Endothelial cell of umbilical vein (primary cell): ENCODE data around the gene DTX2. TPM values are rescaled to one million over a fixed set of nuclear protein-coding genes. Genes with fewer than 3 reads are reported as not detected.

Experiments
- BruUV-seq: library from RNA; stranded (reverse); fragments of 400-500 nt; replicated peaks from 2 replicates; lab custom pipeline; 2021; lab: Mats Ljungman, UMichigan
- CTCF ChIA-PET: fragments of 300-600, 350-600 bp; sonication (Branson Sonifier 250); formaldehyde crosslinking; loops from one replicate; lab custom pipeline; 2021; ENCODE audit warnings: antibody characterized with exemption, inconsistent platforms; lab: Charles Lee
- POLR2A ChIA-PET: fragments of 300-600, 350-600 bp; sonication (Branson Sonifier 250); formaldehyde crosslinking; loops from one replicate; lab custom pipeline; 2021; ENCODE audit warnings: antibody characterized with exemption, inconsistent platforms; lab: Charles Lee
- DNase-seq: peaks from one replicate; pipeline ENCODE4 v3.0.0-alpha.2; 2011; ENCODE audit warnings: low read depth, low spot score
- FAIRE-seq: peaks from 2 replicates; lab custom pipeline; 2011; peaks lifted over from hg19 to GRCh38; lab: Jason Lieb, UNC
- H2AFZ ChIP-seq: 2 replicates; pipeline ENCODE4 v1.6.0; 2012; ENCODE audit warnings: low read depth, low read length, control low read depth, inconsistent platforms
- H3K27ac ChIP-seq: 2 replicates; pipeline ENCODE4 v1.5.1; 2011; ENCODE audit warnings: low read depth, mild to moderate bottlenecking, control low read depth, low read length, moderate library complexity; ENCODE audit not compliant: insufficient read depth
- H3K27me3 ChIP-seq, 2 experiments: 2 replicates each; pipeline versions ENCODE4 v1.6.0 to v1.6.1; 2011; ENCODE audit warnings: low read length in 2 of 2, mixed read lengths in 1 of 2; ENCODE audit not compliant: control insufficient read depth in 2 of 2, insufficient read depth in 2 of 2
- H3K36me3 ChIP-seq, 2 experiments: 2 replicates in 1 of 2; 3 replicates in 1 of 2; pipeline ENCODE4 v1.5.1; 2011; ENCODE audit warnings: low read length in 2 of 2, mild to moderate bottlenecking in 1 of 2, moderate library complexity in 1 of 2; ENCODE audit not compliant: control insufficient read depth in 2 of 2, insufficient read depth in 2 of 2; ENCODE audit errors: extremely low read depth in 1 of 2
- H3K4me1 ChIP-seq: 3 replicates; pipeline ENCODE4 v1.5.1; 2011; ENCODE audit warnings: mild to moderate bottlenecking, low read length; ENCODE audit not compliant: control insufficient read depth, insufficient read depth; ENCODE audit errors: extremely low read depth
- H3K4me2 ChIP-seq: 2 replicates; pipeline ENCODE4 v1.6.1; 2011; ENCODE audit warnings: low read length, control low read depth, mixed read lengths; ENCODE audit not compliant: insufficient read depth
- H3K4me3 ChIP-seq, 3 experiments: fragments of 200-600 bp in 1 of 3; sonication (generic), shearing (Covaris generic) in 1 of 3; replicated peaks in 1 of 3; 2 replicates each; pipeline ENCODE4 v1.5.1; 2011 to 2016; ENCODE audit warnings: control low read depth in 3 of 3, low read length in 3 of 3, mild to moderate bottlenecking in 2 of 3, inconsistent platforms in 1 of 3, low read depth in 1 of 3, moderate library complexity in 1 of 3; ENCODE audit not compliant: insufficient read depth in 1 of 3
- H3K79me2 ChIP-seq: 2 replicates; pipeline ENCODE4 v1.6.0; 2012; ENCODE audit warnings: low read length, inconsistent platforms; ENCODE audit not compliant: control insufficient read depth, insufficient read depth
- H3K9ac ChIP-seq: replicated peaks from 2 replicates; pipeline ENCODE3; 2011; ENCODE audit warnings: low read length, control low read depth; ENCODE audit not compliant: insufficient read depth; ENCODE audit errors: extremely low read depth
- H3K9me1 ChIP-seq: replicated peaks from 3 replicates; pipeline ENCODE4 v1.6.0; 2011; ENCODE audit warnings: mild to moderate bottlenecking, low read length; ENCODE audit not compliant: control insufficient read depth, insufficient read depth; ENCODE audit errors: extremely low read depth
- H3K9me3 ChIP-seq: replicated peaks from 2 replicates; pipeline ENCODE4 v1.5.1; 2012; ENCODE audit warnings: low read length, inconsistent platforms; ENCODE audit not compliant: control insufficient read depth, insufficient read depth
- H4K20me1 ChIP-seq: replicated peaks from 2 replicates; pipeline ENCODE3; 2011; ENCODE audit warnings: mild to moderate bottlenecking, low read length; ENCODE audit not compliant: control insufficient read depth, insufficient read depth; ENCODE audit errors: extremely low read depth
- CTCF ChIP-seq, 2 donors: IDR thresholded peaks; 1 replicate in 1 of 2; 2 replicates in 1 of 2; pipeline ENCODE4 v1.5.1; 2011; ENCODE audit warnings: low read length in 2 of 2, mild to moderate bottlenecking in 2 of 2, moderate library complexity in 2 of 2, control low read depth in 1 of 2, inconsistent platforms in 1 of 2, low read depth in 1 of 2; ENCODE audit not compliant: insufficient read depth in 1 of 2; ENCODE audit errors: extremely low read depth in 1 of 2
- EZH2 ChIP-seq: IDR thresholded peaks from 2 replicates; pipeline ENCODE4 v1.6.1; 2012; ENCODE audit warnings: borderline replicate concordance, low read depth, mild to moderate bottlenecking, moderate library complexity, low read length, inconsistent platforms; ENCODE audit not compliant: severe bottlenecking
- FOS ChIP-seq: IDR thresholded peaks from 2 replicates; pipeline ENCODE4 v1.6.1; 2011; ENCODE audit warnings: mild to moderate bottlenecking, low read length, moderate library complexity, borderline replicate concordance; ENCODE audit not compliant: insufficient read depth
- GATA2 ChIP-seq: IDR thresholded peaks from 2 replicates; pipeline ENCODE4 v1.7.0; 2011; ENCODE audit warnings: low read depth, mild to moderate bottlenecking, moderate library complexity, mixed read lengths, low read length; ENCODE audit not compliant: insufficient read length, insufficient read depth
- JUN ChIP-seq: IDR thresholded peaks from 2 replicates; pipeline ENCODE4 v1.6.1; 2011; ENCODE audit warnings: borderline replicate concordance, low read depth; ENCODE audit not compliant: insufficient read length, insufficient read depth
- MYC ChIP-seq: IDR thresholded peaks from one replicate; pipeline ENCODE4 v1.6.1; 2011; ENCODE audit warnings: mild to moderate bottlenecking, low read depth, low read length
- POLR2A ChIP-seq: IDR thresholded peaks from 2 replicates; pipeline ENCODE4 v1.6.1; 2012; ENCODE audit warnings: low read depth, mild to moderate bottlenecking, control low read depth, low read length
- POLR2AphosphoS5 ChIP-seq: IDR thresholded peaks from 2 replicates; pipeline ENCODE4 v1.6.1; 2012; ENCODE audit warnings: low read depth, mild to moderate bottlenecking, control low read depth, low read length, moderate library complexity; ENCODE audit not compliant: insufficient read depth
- dilution Hi-C: fragments of 300-500 bp; cut with MboI; formaldehyde crosslinking; loops from one replicate; pipeline ENCODE4 v1.15.0; 2019; ENCODE audit warnings: low sequenced_read_pairs; ENCODE audit not compliant: extremely low pct_ligation_motif_present
- intact Hi-C: fragments of 100-400 bp; cut with micrococcal nuclease; formaldehyde crosslinking; loops from one replicate; pipeline ENCODE4 v1.10.0; 2022
- polyA plus RNA-seq, 4 experiments: library from polyadenylated mRNA; depleted of rRNA in 3 of 4; stranded (reverse) in 3 of 4; unstranded in 1 of 4; fragments of >200 nt; gene quantifications; 2 replicates each; pipeline versions ENCODE4 v1.2.1 to v1.2.3, GENCODE V29; 2011 to 2012; ENCODE audit warnings: missing spikeins in 1 of 4
- total RNA-seq: library from RNA; stranded (reverse); gene quantifications from 2 replicates; pipeline ENCODE4 v1.2.3, GENCODE V29; 2021
- TF ChIP-seq, protein P1 (sequence below): IDR thresholded peaks from 2 replicates; pipeline ENCODE4 v1.6.1; 2011; ENCODE audit not compliant: insufficient read depth, insufficient read length

Gene DTX2
- total and polyA plus RNA-seq, 2 donors (not counting 3 experiments of a cell fraction or from before 2014, with no cell fraction given) = 8.5 to 17.1 TPM

DNA sequence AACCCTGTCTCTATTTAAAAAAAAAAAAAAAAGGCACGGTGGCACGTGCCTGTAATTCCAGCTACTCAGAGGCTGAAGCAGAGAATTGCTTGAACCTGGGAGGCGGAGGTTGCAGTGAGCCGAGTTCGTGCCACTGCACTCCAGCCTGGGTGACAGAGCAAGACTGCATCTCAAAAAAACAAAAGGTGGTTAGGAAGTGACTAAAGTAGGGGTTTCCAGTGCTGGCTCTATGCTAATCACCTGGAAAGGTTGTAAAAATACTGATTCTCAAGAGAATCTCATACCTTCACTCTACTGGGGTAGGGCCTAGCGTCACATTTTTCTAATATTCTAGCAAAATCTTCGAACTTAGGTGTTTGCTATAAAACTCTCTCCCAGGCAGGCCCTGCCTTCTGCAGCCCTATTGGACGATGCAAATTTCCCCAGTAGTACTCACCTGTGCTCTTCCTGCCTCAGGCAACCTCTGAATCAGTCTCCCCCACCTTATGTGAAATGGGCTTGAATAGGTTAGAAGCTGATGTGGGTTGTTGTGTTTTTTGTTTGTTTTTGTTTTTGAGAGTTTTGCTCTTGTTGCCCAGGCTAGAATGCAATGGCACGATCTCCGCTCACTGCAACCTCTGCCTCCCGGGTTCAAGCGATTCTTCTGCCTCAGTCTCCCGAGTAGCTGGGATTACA, 33.2 kb upstream of the DTX2 start:
- Histone ChIP-seq H3K27me3 (no peaks in the 10 kb centered on the region), H3K9me1 (no peaks in the 10 kb centered on the region), H3K27ac (no peak overlapping the region), H2AFZ (no peak overlapping the region), H3K4me1 (peaks cover 9% of the 10 kb centered on the region), H3K9me3 (no peaks in the 10 kb centered on the region), H3K36me3 (no peaks in the 10 kb centered on the region), H4K20me1 (no peaks in the 10 kb centered on the region), H3K79me2 (no peaks in the 10 kb centered on the region), H3K9ac (no peak overlapping the region), H3K4me3 (no peak overlapping the region), H3K4me2 (no peak overlapping the region)
- DNase-seq = no peak
- TF ChIP-seq, protein P1, sequence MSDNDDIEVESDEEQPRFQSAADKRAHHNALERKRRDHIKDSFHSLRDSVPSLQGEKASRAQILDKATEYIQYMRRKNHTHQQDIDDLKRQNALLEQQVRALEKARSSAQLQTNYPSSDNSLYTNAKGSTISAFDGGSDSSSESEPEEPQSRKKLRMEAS = no peak
- TF ChIP-seq EZH2 (no peak), POLR2AphosphoS5 (no peak), GATA2 (no peak), MYC (no peak), JUN (no peak), CTCF (IDR thresholded peaks at IDR 0.05; ENCODE audit: extremely low read depth in 1 of 2, insufficient read depth in 1 of 2, low read depth in 1 of 2, low read length in 2 of 2) (no peak), FOS (no peak), POLR2A (no peak)
- POLR2A ChIA-PET = no interaction called here
- no TSS peak for BruUV-seq
- intact Hi-C loops (loop anchor here (2.0 kb wide), 1 partner anchor 69 kb away; the partner anchor contains the start of gene YWHAG), dilution Hi-C loops (no loop called here)
- FAIRE-seq = no peak
- CTCF ChIA-PET = interaction anchor here (0.7 kb wide), 1 partner anchor 1248 kb away, joined by 3 read pairs; no protein-coding TSS in a partner anchor
